HG02870 (cell line): ENCODE data around the gene TAS2R3.

ENCODE experiments used
- ATAC-seq: cut with Tn5 transposase; IDR thresholded peaks from one replicate; pipeline ENCODE4 v1.9.1; 2021; ENCODE audit warnings: mild to moderate bottlenecking, moderate library complexity; ENCODE audit not compliant: unreplicated experiment

Gene TAS2R3

GRCh38 chr7:141785706-141786552 is 22.0 kb downstream of the TAS2R3 start:
- peak; percentile 70 for ATAC-seq

GRCh38 chr7:141788296-141788695 is 24.4 kb downstream of the TAS2R3 start:
- ATAC-seq, result no peak

GRCh38 chr7:141789917-141790316 is 26.0 kb downstream of the TAS2R3 start, which contains the start of gene TAS2R5:
TAS2R5 (plus strand) TSS chr7:141790217; CDS start chr7:141790362, 145 bp downstream.
- no peak for ATAC-seq

GRCh38 chr7:141792526-141792925 is 28.6 kb downstream of the TAS2R3 start:
- no peak for ATAC-seq
